Activated CD4-positive, alpha-beta memory T cell treated with anti-CD3 and anti-CD28 coated beads, Interleukin-2, amount 10 ng/mL, durations not matched to agents 7 days and 5 days (primary cell): ENCODE results near the gene BBS9. TPM values are rescaled to one million over a fixed set of nuclear protein-coding genes. Genes with fewer than 3 reads are reported as not detected.
"Not testable (repeated sequence)": the region's sequence is repeated elsewhere in the genome, so short reads cannot be mapped to it uniquely, and the experiment has no call there.

Experiments used
- CTCF ChIA-PET: fragments of 350-600 bp; sonication (Branson Sonifier 250); formaldehyde crosslinking; loops from one replicate; lab custom pipeline; 2021; ENCODE audit warnings: antibody characterized with exemption, inconsistent platforms; lab: Charles Lee
- POLR2A ChIA-PET: fragments of 350-600 bp; sonication (Branson Sonifier 250); formaldehyde crosslinking; loops from one replicate; lab custom pipeline; 2021; ENCODE audit warnings: antibody characterized with exemption; lab: Charles Lee
- DNase-seq: peaks from one replicate; pipeline ENCODE4 v3.0.0-alpha.2; 2020
- H3K27ac Mint-ChIP-seq: one replicate; pipeline ENCODE4 v1.8.0; 2021; ENCODE audit warnings: mild to moderate bottlenecking, mixed read lengths
- H3K27me3 Mint-ChIP-seq: one replicate; pipeline ENCODE4 v1.8.0; 2021; ENCODE audit warnings: mixed read lengths
- H3K36me3 Mint-ChIP-seq: one replicate; pipeline ENCODE4 v1.8.0; 2021; ENCODE audit warnings: low read depth, mixed read lengths
- H3K4me1 Mint-ChIP-seq: one replicate; pipeline ENCODE4 v1.8.0; 2021; ENCODE audit warnings: mixed read lengths
- H3K4me3 Mint-ChIP-seq: one replicate; pipeline ENCODE4 v1.8.0; 2021; ENCODE audit warnings: mild to moderate bottlenecking, mixed read lengths
- H3K9me3 Mint-ChIP-seq: one replicate; pipeline ENCODE4 v1.8.0; 2021; ENCODE audit warnings: mixed read lengths
- total RNA-seq, 2 experiments: library from RNA; stranded (reverse); gene quantifications; one replicate each; pipeline ENCODE4 v1.2.3, GENCODE V29; 2021

The BBS9 gene
- total RNA-seq, 2 experiments from 2014 or later = 13.7 to 14.0 TPM

DNA sequence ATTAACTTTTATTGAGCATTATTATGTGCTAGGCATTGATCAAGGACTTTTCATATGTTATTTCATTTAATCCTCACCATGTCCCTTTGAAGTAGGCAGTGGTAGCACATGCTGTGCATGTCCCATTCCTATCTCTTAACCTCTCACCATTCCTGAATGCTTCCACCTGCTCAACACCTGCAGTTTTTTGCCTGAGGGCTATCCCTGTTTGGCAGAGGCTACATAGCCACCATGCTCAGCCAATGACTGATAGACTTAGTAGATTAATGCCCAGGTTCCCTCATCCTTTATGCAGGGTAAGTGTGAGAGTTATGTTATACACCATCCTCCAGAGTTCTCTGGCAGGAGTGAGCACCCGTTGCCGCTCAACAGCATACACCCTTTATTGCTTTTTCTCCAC is 387.8 kb downstream of the BBS9 start:
- H3K36me3 Mint-ChIP-seq = no peaks in the 10 kb centered on the region
- no peaks in the 10 kb centered on the region for H3K9me3 Mint-ChIP-seq
- CTCF ChIA-PET = no interaction called here
- no peak overlapping the region for H3K27ac Mint-ChIP-seq
- POLR2A ChIA-PET = no interaction called here
- H3K27me3 Mint-ChIP-seq = no peaks in the 10 kb centered on the region
- H3K4me1 Mint-ChIP-seq = no peaks in the 10 kb centered on the region
- no peak overlapping the region for H3K4me3 Mint-ChIP-seq
- no peak for DNase-seq

DNA sequence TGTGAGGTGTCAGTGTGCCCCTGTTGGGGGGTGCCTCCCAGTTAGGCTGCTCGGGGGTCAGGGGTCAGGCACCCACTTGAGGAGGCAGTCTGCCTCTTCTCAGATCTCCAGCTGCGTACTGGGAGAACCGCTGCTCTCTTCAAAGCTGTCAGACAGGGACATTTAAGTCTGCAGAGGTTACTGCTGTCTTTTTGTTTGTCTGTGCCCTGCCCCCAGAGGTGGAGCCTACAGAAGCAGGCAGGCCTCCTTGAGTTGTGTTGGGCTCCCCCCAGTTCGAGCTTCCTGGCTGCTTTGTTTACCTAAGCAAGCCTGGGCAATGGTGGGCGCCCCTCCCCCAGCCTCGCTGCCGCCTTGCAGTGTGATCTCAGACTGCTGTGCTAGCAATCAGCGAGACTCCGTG is 397.6 kb downstream of the BBS9 start:
- H3K4me3 Mint-ChIP-seq, H3K36me3 Mint-ChIP-seq, H3K27ac Mint-ChIP-seq, H3K4me1 Mint-ChIP-seq, DNase-seq, CTCF ChIA-PET, H3K9me3 Mint-ChIP-seq, H3K27me3 Mint-ChIP-seq, POLR2A ChIA-PET: not testable (repeated sequence)

DNA sequence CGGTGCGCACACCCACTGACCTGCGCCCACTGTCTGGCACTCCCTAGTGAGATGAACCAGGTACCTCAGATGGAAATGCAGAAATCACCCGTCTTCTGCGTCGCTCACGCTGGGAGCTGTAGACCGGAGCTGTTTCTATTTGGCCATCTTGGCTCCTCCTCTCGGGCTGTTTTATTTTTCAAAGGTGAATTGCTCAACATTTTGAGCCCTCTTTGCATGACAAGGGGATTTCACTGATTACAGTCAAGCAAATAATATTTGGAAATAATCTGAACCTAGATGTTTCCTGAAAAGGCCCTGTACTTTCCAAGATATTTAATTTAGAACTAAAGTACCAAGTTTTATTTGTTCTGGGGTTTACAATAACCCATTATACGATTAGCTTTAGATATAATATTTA is 398.2 kb downstream of the BBS9 start:
- DNase-seq, H3K9me3 Mint-ChIP-seq, CTCF ChIA-PET, H3K36me3 Mint-ChIP-seq, H3K4me3 Mint-ChIP-seq, POLR2A ChIA-PET, H3K27ac Mint-ChIP-seq, H3K27me3 Mint-ChIP-seq, H3K4me1 Mint-ChIP-seq: not testable (repeated sequence)

DNA sequence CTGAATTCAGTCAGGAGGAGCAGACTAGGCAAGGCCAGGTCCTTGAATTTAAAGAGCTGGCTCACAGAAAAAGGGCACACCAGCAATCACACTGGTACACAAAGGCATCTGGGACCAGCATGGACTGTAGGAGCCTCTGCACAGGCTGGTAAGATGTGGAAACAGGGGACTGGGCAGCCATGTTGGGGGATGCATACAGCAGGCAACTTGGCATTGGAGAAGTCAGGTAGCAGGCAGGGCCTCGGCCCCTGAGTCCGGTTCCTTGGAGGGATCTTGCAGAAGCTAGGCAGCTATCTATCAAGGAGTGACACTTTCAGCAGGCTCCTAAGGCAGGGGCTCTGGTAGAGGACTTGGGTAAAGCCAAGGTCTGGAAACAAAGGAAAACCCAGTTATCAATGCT is 399.7 kb downstream of the BBS9 start:
- no peaks in the 10 kb centered on the region for H3K4me1 Mint-ChIP-seq
- no peak overlapping the region for H3K27ac Mint-ChIP-seq
- no peaks in the 10 kb centered on the region for H3K36me3 Mint-ChIP-seq
- POLR2A ChIA-PET = no interaction called here
- H3K9me3 Mint-ChIP-seq = peaks cover 6% of the 10 kb centered on the region
- no peaks in the 10 kb centered on the region for H3K27me3 Mint-ChIP-seq
- no peak overlapping the region for H3K4me3 Mint-ChIP-seq
- CTCF ChIA-PET = no interaction called here
- DNase-seq = no peak

DNA sequence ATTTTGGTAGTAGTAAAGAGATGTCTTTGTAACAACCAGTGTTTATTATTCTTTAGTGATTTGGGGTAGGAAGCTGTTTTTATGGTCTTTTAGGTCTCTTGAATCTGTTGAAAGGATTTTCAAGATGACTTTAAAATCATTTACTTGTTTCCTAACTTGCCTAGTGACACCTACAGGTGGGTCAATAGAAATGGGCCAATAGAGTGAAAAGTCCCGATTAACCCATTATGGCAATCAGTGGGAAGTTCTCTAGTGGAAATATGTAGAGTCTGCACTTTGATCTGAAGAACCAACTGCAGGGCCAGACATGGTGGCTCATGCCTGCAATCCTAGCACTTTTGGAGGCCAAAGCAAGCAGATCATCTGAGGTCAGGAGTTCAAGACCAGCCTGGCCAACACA is 401.3 kb downstream of the BBS9 start:
- no peak overlapping the region for H3K27ac Mint-ChIP-seq
- POLR2A ChIA-PET = no interaction called here
- no peak for DNase-seq
- no peaks in the 10 kb centered on the region for H3K36me3 Mint-ChIP-seq
- H3K27me3 Mint-ChIP-seq = no peaks in the 10 kb centered on the region
- CTCF ChIA-PET = no interaction called here
- H3K4me1 Mint-ChIP-seq = no peaks in the 10 kb centered on the region
- H3K9me3 Mint-ChIP-seq = peaks cover 6% of the 10 kb centered on the region
- H3K4me3 Mint-ChIP-seq = no peak overlapping the region

DNA sequence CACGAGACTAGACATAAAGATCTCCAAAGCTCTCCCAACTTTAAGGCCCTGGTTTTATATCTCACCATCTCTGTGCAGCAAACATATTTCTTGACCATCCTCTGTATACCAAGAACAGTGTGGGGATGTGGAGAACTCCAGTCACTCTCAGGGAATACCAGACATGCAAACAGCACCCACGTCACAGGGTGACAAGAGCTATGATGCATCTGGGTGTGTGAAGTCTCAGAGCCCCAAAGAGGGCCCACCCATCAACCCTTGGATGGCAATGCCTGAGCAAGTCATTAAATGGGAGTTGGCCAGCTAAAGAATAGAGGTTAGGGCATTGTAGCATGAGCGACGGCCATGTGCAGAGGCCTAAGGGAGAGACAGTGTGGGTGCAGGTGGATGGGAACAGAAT is 402.5 kb downstream of the BBS9 start:
- Mint-ChIP-seq H3K9me3 (peaks cover 6% of the 10 kb centered on the region), H3K36me3 (no peaks in the 10 kb centered on the region), H3K4me3 (no peak overlapping the region), H3K27me3 (no peaks in the 10 kb centered on the region), H3K27ac (no peak overlapping the region), H3K4me1 (no peaks in the 10 kb centered on the region)
- no peak for DNase-seq
- ChIA-PET POLR2A (no interaction called here), CTCF (interaction anchor here (0.6 kb wide), 1 partner anchor 14 kb away, joined by 4 read pairs; no protein-coding TSS in a partner anchor)

DNA sequence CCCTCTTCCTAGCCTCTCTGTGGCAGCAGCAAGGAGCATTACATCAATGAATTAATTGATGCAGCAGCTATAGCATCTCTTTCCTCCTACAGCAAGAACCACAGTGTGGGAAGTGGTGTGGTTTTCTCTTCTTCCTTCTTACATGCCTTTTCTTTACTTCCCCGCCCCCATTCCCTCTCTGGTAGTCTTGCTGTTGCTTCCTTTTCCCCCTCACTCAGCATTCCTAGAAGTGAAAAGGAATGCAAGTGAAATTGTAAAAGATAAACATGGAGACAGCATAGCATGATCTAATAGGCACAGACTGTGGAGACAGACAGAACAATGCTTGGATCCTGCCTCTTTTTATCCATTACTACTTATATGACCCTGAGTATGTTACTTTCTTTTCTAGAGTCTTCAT is 405.5 kb downstream of the BBS9 start:
- no peaks in the 10 kb centered on the region for H3K4me1 Mint-ChIP-seq
- peaks cover 14% of the 10 kb centered on the region for H3K9me3 Mint-ChIP-seq
- H3K4me3 Mint-ChIP-seq = no peak overlapping the region
- H3K36me3 Mint-ChIP-seq = no peaks in the 10 kb centered on the region
- H3K27ac Mint-ChIP-seq = no peak overlapping the region
- DNase-seq = no peak
- H3K27me3 Mint-ChIP-seq = no peaks in the 10 kb centered on the region
- POLR2A ChIA-PET = no interaction called here
- CTCF ChIA-PET = no interaction called here

DNA sequence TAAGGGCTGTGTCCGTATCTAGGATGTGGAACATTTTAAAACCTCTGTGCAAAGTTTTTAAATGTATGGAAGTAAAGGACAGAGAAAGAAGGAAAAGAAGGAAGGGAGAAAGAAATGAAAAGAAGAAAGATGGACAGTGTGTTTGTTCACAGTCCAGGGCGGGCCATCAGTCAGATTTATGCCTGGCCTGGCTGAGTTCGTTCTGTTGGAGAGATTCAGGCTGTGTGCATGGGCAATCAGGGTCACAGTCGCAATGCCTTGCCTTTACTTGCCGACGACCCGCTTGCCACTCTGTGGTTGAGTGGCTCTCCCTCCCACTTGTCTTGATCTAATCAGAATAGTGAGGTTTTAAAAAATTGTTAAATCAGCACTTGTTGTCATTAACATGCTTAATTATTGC is 406.6 kb downstream of the BBS9 start:
- Mint-ChIP-seq H3K4me1 (no peaks in the 10 kb centered on the region), H3K4me3 (no peak overlapping the region), H3K27ac (no peak overlapping the region), H3K27me3 (no peaks in the 10 kb centered on the region), H3K36me3 (no peaks in the 10 kb centered on the region), H3K9me3 (peaks cover 19% of the 10 kb centered on the region)
- CTCF ChIA-PET = no interaction called here
- POLR2A ChIA-PET = no interaction called here
- no peak for DNase-seq

DNA sequence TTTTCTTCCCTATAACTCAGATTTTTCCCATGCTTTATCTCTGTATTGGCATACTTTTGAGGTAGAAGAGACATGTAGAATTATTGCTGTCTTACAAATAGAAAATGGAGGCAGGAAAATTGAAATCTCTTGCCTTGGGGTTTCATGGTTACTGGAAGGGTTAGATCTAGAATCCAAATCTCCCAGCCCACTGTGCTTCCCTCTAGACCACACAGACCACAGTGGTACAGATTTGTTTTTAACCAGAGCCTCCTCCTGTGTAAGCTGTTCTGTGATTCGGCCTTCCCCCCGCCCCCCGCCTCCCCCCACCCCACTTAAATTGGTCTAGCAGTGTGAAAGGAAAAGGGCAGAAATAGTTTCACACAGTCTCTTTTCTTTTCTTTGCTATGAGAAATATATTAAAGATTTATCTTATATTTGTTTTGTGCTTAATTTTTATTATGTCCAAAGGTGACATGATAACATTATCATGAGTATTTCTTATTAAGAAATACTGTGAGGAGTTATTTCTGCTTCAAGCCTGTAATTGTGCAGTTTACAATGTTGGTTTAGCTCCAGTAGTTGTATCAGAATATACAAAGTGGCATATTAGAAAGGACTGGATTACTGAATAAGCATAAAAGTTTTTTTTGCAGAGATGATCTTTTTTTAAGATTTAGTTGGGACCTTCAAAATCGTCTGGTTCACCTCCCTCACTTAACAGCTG is 407.2 kb downstream of the BBS9 start:
- ChIA-PET POLR2A (no interaction called here), CTCF (no interaction called here)
- H3K36me3 Mint-ChIP-seq = no peaks in the 10 kb centered on the region
- H3K4me3 Mint-ChIP-seq = no peak overlapping the region
- no peak overlapping the region for H3K27ac Mint-ChIP-seq
- no peaks in the 10 kb centered on the region for H3K27me3 Mint-ChIP-seq
- H3K4me1 Mint-ChIP-seq = no peaks in the 10 kb centered on the region
- peaks cover 22% of the 10 kb centered on the region for H3K9me3 Mint-ChIP-seq
- DNase-seq = no peak

DNA sequence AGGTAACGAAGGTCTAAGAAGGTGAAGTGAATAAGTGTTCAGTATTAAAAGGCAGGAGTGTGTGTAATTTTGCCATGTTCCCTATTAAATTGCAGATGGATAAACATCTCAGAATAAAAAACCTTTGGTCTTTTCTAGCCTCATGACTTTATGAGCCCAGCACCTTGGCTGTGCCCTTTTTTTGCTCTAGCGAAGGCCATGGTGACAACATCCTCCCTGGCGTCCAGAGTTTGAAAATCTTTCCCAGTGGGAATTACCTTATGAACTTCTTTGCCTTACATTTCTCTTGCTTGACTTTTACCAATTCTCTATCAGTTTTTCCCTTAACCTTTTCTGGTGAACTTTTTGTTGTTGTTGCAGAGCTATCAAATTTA is 407.7 kb downstream of the BBS9 start:
- Mint-ChIP-seq H3K27me3 (no peaks in the 10 kb centered on the region), H3K4me3 (no peak overlapping the region), H3K9me3 (peaks cover 19% of the 10 kb centered on the region), H3K36me3 (no peaks in the 10 kb centered on the region), H3K4me1 (no peaks in the 10 kb centered on the region), H3K27ac (no peak overlapping the region)
- CTCF ChIA-PET = no interaction called here
- POLR2A ChIA-PET = no interaction called here
- no peak for DNase-seq

DNA sequence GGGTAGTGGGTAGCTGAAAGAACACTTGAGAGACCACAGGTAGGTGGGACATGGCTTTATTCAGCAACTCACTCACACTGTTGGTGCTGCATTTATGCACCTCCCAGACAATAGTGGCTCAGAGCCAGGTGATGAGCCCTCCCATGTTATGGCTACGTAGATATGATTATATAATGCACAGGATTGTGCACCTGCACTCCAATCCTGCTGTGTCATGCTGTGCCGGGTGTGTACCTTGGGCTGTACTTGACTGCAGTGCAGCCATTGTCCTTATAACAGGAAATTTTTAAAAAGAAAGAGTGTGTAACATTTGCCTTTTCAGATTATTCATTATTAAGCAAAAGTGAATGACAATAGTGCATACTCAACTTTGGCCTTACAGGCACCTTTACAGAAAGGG is 409.8 kb downstream of the BBS9 start:
- H3K36me3 Mint-ChIP-seq = no peaks in the 10 kb centered on the region
- no peaks in the 10 kb centered on the region for H3K4me1 Mint-ChIP-seq
- POLR2A ChIA-PET = no interaction called here
- H3K27ac Mint-ChIP-seq = no peak overlapping the region
- no peak overlapping the region for H3K4me3 Mint-ChIP-seq
- CTCF ChIA-PET = no interaction called here
- no peak for DNase-seq
- peaks cover 22% of the 10 kb centered on the region for H3K9me3 Mint-ChIP-seq
- H3K27me3 Mint-ChIP-seq = no peaks in the 10 kb centered on the region

DNA sequence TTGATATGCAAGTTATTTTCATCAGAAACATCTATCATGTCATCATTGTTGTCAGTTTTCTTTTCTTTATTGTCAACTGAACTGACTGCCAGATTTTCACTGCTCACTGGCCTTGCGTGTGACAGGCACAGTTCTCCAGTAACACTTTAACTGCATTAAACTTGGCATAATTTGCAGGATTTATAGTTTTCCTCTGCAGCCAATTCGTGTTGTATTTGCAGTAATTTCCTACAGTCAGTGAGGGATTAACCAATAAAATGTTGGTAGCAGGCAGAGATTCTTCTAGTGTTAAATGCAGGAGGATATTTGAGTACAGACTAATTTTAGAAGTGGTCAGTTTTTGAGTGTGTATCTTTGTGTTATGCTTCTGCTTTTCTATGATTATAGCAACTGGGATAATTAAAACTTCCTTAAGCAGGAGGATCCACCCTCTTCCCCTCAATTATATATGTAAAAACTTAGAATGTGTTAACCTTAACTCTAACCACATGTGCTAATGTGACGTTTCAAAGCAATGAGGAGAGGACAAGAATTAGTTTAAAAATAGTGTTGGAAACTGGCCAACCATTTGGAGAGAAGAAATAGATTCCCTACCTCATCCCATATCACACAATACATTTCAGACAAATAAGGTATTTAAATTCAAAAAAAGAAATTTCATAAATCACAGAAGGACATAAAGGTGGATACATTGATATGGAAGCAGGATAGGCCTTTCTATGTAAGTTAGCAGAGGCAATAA is 410.5 kb downstream of the BBS9 start:
- no peak overlapping the region for H3K27ac Mint-ChIP-seq
- H3K27me3 Mint-ChIP-seq = no peaks in the 10 kb centered on the region
- no peaks in the 10 kb centered on the region for H3K36me3 Mint-ChIP-seq
- no peaks in the 10 kb centered on the region for H3K4me1 Mint-ChIP-seq
- POLR2A ChIA-PET = no interaction called here
- H3K9me3 Mint-ChIP-seq = peaks cover 24% of the 10 kb centered on the region
- no peak for DNase-seq
- no peak overlapping the region for H3K4me3 Mint-ChIP-seq
- CTCF ChIA-PET = no interaction called here

DNA sequence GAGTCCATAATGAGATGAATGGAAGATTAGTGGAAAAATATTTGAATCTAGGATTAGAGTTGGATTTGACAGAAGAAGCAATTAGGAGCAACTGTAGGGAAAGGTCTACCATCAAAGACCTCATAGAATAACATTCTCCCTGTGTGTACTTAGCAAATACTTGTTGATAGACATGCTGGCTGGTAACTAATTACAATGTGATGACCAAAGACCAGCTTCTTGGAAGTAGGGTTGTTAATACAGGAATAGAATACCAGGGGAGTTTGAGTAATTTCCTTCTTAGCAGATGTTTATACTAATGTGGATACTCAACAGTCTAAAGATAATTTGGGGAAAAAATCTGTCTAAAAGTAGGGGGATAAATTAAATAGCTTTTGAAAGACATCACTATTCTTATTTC is 418.5 kb downstream of the BBS9 start:
- H3K4me1 Mint-ChIP-seq = no peaks in the 10 kb centered on the region
- H3K4me3 Mint-ChIP-seq = no peak overlapping the region
- no peak for DNase-seq
- no peaks in the 10 kb centered on the region for H3K27me3 Mint-ChIP-seq
- ChIA-PET POLR2A (no interaction called here), CTCF (no interaction called here)
- no peak overlapping the region for H3K27ac Mint-ChIP-seq
- peaks cover 6% of the 10 kb centered on the region for H3K9me3 Mint-ChIP-seq
- H3K36me3 Mint-ChIP-seq = no peaks in the 10 kb centered on the region

DNA sequence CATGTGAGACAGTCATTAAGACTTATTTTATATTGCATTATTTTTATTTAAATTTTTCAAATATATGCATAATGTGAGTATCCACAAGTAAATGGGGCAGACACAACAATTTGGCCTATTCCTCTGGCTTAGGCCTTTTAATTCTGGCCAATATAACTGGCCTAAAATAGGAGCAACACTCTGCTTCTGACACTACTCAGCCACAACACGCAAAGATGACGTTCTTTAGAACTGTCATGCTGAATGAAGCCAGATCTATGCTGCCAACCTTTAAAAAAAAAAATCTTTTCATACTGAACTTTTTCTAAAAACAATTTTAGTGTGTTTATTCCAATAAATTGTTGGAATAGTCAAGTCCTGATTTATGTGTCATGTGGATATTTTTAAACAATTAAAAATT is 421.0 kb downstream of the BBS9 start:
- Mint-ChIP-seq H3K27me3 (no peaks in the 10 kb centered on the region), H3K4me3 (no peak overlapping the region), H3K27ac (no peak overlapping the region), H3K9me3 (peaks cover 2% of the 10 kb centered on the region), H3K4me1 (no peaks in the 10 kb centered on the region), H3K36me3 (no peaks in the 10 kb centered on the region)
- ChIA-PET POLR2A (no interaction called here), CTCF (no interaction called here)
- DNase-seq = no peak
